Measurements from ENCODE around the gene PAK6. TPM values are rescaled to one million over a fixed set of nuclear protein-coding genes. Genes with fewer than 3 reads are reported as not detected.

Gene PAK6
- total RNA-seq, 1 donor from 2014 or later: not detected

DNA sequence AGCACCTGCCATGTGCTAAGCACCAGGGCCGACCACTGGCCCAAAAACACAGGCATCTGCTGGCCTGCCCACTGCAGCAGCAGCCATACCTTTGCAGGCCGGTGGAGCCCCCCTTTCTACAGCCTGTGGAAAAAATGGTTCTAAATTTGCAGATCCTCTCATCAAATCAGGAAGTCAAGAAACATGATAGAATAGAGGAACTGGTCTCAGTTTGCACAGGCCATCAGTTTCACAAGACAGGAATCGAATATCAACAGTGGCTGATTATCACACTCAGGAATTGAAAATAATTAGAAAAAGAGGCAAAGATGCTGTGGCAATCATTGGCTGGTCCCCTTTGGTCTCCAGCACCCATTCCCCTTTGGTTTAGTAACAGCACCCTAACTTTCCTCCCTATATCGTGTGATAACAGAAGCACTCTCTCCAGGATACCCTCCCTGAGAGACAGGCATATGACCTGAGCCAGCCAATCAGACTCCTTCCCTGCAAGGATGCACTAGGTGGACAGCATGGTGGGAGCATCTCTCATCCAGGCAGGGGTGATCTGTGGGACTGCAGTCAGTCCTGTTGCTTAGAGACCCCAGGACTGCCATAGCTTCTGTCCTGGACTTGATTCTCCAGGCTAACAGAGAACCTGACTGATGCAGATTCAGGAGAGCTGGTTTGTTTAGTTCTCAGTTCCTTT is 3.5 kb upstream of the PAK6 start:
- Mint-ChIP-seq H3K27me3 (ENCODE audit: unreplicated experiment) (peaks cover 4% of the 10 kb centered on the region), H3K27ac (ENCODE audit: unreplicated experiment) (no peak overlapping the region), H3K9me3 (ENCODE audit: unreplicated experiment) (no peaks in the 10 kb centered on the region), H3K4me3 (ENCODE audit: unreplicated experiment) (no peak overlapping the region), H3K36me3 (ENCODE audit: unreplicated experiment) (no peaks in the 10 kb centered on the region), H3K4me1 (ENCODE audit: unreplicated experiment) (peaks cover 9% of the 10 kb centered on the region)
- TF ChIP-seq, protein P1, sequence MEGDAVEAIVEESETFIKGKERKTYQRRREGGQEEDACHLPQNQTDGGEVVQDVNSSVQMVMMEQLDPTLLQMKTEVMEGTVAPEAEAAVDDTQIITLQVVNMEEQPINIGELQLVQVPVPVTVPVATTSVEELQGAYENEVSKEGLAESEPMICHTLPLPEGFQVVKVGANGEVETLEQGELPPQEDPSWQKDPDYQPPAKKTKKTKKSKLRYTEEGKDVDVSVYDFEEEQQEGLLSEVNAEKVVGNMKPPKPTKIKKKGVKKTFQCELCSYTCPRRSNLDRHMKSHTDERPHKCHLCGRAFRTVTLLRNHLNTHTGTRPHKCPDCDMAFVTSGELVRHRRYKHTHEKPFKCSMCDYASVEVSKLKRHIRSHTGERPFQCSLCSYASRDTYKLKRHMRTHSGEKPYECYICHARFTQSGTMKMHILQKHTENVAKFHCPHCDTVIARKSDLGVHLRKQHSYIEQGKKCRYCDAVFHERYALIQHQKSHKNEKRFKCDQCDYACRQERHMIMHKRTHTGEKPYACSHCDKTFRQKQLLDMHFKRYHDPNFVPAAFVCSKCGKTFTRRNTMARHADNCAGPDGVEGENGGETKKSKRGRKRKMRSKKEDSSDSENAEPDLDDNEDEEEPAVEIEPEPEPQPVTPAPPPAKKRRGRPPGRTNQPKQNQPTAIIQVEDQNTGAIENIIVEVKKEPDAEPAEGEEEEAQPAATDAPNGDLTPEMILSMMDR (IDR thresholded peaks at IDR 0.05): no peak
- no peak for DNase-seq (ENCODE audit: extremely low spot score, unreplicated experiment)

DNA sequence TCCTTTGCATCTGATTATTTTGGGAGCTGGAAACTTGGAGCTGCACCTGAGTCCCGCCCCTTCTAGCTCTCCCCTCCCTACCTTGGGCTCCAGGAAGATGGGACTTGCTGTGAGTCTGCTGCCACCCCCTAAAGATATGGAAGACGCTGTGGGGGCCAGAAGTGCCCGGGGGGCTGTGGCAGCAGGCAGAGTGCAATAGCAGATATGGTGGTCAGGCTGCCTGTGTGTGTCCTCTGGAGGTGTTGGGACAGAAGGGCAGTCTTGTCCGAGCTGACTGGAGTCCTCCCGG is 485 bp downstream of the PAK6 start:
- TF ChIP-seq, protein P1 (IDR thresholded peaks at IDR 0.05): no peak
- H3K27ac Mint-ChIP-seq (ENCODE audit: unreplicated experiment): no peak overlapping the region
- no peak for DNase-seq (ENCODE audit: extremely low spot score, unreplicated experiment)

DNA sequence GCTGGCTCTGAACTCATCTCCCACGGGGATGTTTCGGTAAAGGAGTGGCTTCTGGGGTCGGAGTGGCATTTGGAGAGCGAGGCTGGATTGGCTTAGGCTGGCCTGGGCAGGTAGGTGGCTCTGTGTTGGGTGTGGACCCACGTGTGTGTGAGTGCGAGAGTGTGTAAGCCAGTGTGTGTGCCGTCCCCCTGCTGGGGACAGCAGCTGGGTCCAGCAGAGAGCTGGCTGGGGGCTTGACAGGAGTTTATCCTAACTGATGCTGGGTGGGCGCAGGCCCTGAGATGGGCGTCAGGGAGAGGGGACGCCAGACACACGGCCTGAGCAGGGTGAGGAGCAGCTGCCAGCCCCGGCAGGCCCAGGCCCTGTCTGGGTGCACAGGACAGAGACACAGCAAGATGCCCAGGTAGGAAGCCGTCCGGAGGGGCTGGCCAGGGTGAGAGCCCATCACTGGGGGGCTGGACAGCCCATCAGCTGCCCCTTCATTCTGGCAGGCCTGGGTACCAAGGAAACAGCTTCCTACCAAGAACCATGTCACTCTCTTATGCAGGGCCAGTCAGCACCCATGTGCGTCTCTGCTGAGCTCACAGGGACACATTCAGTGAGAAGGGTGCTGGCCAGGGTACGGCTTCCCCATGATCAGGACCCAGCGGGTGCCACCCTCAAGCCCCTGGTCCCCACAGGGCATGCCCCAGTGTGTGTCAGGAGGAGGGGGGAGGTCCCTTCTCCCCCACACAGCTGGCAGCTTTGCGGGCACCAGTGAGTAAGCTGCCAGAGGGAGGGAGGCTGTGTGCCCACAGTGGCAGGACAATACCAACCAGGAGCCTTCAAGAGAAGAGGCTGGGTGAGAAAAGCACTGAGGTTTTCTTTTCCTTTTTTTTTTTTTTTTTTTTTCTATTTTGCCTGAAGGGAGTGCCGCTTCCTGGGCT is 1.1 kb downstream of the PAK6 start:
- DNase-seq (ENCODE audit: extremely low spot score, unreplicated experiment): peak; percentile 81
- TF ChIP-seq, protein P1 (IDR thresholded peaks at IDR 0.05): no peak
- Mint-ChIP-seq H3K27ac (ENCODE audit: unreplicated experiment) (no peak overlapping the region), H3K36me3 (ENCODE audit: unreplicated experiment) (no peaks in the 10 kb centered on the region), H3K4me1 (ENCODE audit: unreplicated experiment) (peaks cover 9% of the 10 kb centered on the region), H3K27me3 (ENCODE audit: unreplicated experiment) (peaks cover 4% of the 10 kb centered on the region), H3K9me3 (ENCODE audit: unreplicated experiment) (no peaks in the 10 kb centered on the region), H3K4me3 (ENCODE audit: unreplicated experiment) (peak overlapping the region; percentile 52)

More for the DNA sequence above, 485 bp downstream of the PAK6 start:
- peaks cover 4% of the 10 kb centered on the region for H3K27me3 Mint-ChIP-seq (ENCODE audit: unreplicated experiment)
- H3K9me3 Mint-ChIP-seq (ENCODE audit: unreplicated experiment): no peaks in the 10 kb centered on the region
- peaks cover 9% of the 10 kb centered on the region for H3K4me1 Mint-ChIP-seq (ENCODE audit: unreplicated experiment)
- H3K4me3 Mint-ChIP-seq (ENCODE audit: unreplicated experiment): peak overlapping the region; percentile 52
- no peaks in the 10 kb centered on the region for H3K36me3 Mint-ChIP-seq (ENCODE audit: unreplicated experiment)

DNA sequence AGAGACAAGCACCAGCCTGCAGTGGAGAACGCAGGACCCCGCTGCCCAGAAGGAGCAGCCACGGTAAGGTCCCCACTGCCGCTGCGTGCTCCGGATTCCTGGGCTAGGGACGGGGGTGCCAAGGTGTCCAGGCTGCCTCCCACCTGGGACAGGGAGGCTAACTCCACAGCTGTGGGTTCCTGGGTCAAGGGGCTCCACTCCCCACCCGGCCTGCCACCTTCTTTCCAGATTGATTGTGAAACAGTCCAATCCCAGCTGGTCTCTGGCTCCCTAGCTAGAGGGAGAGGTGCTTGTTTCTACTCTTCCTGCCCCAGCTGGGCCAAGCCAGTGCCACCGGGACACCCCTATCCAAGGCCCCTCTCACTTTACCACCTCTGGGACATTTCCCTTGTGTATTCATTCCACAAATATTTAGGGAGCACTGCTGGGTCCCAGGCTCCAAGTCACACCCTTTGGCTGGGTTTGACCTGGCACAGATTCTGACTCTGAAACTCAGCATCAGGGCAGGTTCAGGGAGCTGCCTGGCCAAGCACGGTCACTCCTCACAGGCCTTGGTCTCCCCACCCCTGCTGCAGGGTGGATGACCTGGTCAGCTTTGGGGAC is 1.9 kb downstream of the PAK6 start:
- H3K9me3 Mint-ChIP-seq (ENCODE audit: unreplicated experiment): no peaks in the 10 kb centered on the region
- peaks cover 9% of the 10 kb centered on the region for H3K4me1 Mint-ChIP-seq (ENCODE audit: unreplicated experiment)
- no peak overlapping the region for H3K4me3 Mint-ChIP-seq (ENCODE audit: unreplicated experiment)
- no peaks in the 10 kb centered on the region for H3K36me3 Mint-ChIP-seq (ENCODE audit: unreplicated experiment)
- TF ChIP-seq, protein P1 (IDR thresholded peaks at IDR 0.05): no peak
- peaks cover 4% of the 10 kb centered on the region for H3K27me3 Mint-ChIP-seq (ENCODE audit: unreplicated experiment)
- no peak overlapping the region for H3K27ac Mint-ChIP-seq (ENCODE audit: unreplicated experiment)
- peak; percentile 68 for DNase-seq (ENCODE audit: extremely low spot score, unreplicated experiment)
